Peyer's patch (tissue), 4 donors: ENCODE measurements around the gene SPINK5.

Experiments
- CTCF ChIP-seq, 6 experiments: fragments of 450-650 bp in 4 of 6; fragments of 200-600 bp in 2 of 6; sonication (generic) in 1 of 6; IDR thresholded peaks; one replicate each; pipeline ENCODE4 v1.5.1; 2017 to 2019; ENCODE audit warnings: antibody characterized with exemption in 6 of 6, mild to moderate bottlenecking in 3 of 6, moderate library complexity in 1 of 6
- POLR2A ChIP-seq, 2 donors: fragments of 450-650 bp; IDR thresholded peaks; one replicate each; pipeline ENCODE4 v1.5.1; 2017; ENCODE audit warnings: antibody characterized with exemption in 2 of 2, mild to moderate bottlenecking in 2 of 2, moderate library complexity in 2 of 2

- TF ChIP-seq POLR2A (IDR thresholded peaks at IDR 0.05) (no peak), CTCF (IDR thresholded peaks at IDR 0.05) (no peak)
Observed at GRCh38 chr5:148060881-148061280, 2.9 kb upstream of the SPINK5 start.
